ENCODE measurements around the gene SHE. TPM values are rescaled to one million over a fixed set of nuclear protein-coding genes. Genes with fewer than 3 reads are reported as not detected.

The SHE gene
- total and polyA plus RNA-seq, 4 donors, result 3.1 to 7.5 (median 4.7) TPM

DNA sequence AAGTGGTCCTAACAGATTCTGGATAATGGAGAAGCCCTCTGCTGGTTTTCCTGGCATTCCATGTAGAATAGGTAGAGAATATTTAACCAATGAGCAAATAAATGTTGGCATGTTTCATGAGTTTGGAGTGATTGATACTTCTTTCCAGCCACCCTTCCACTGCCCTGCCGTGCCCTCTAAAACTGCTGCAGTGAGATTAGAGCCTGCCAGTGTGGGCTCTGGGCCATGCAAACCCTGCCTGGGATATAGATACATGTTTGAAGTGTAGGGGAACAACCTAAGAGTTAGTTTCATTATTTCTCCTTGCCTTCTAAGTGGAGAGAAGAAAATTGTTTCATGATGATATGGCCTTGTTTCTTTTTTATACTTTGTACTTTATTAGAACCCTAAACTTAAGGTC is 45.8 kb upstream of the SHE start:
- Histone ChIP-seq H3K9ac (ENCODE audit: low read depth in 1 of 2, low read length in 2 of 2) (no peak overlapping the region), H3K4me3 (ENCODE audit: low read depth in 1 of 3, low read length in 3 of 3) (no peak overlapping the region), H3K27ac (ENCODE audit: low read depth in 1 of 2, low read length in 2 of 2) (peak overlapping the region; percentile 74 to 82), H3K9me3 (ENCODE audit: control insufficient read depth in 4 of 4, low read length in 3 of 4) (no peaks in the 10 kb centered on the region), H3K27me3 (ENCODE audit: control insufficient read depth in 4 of 4, insufficient read depth in 4 of 4, low read length in 3 of 4) (no peaks in the 10 kb centered on the region), H3K36me3 (ENCODE audit: control insufficient read depth in 4 of 4, insufficient read depth in 3 of 4, low read depth in 1 of 4, low read length in 3 of 4) (peaks cover 18 to 41% (median 30%) of the 10 kb centered on the region in 4 donors), H3K4me1 (ENCODE audit: control insufficient read depth in 4 of 4, insufficient read depth in 4 of 4, low read length in 3 of 4) (peaks cover 12 to 45% (median 37%) of the 10 kb centered on the region in 4 donors)
- WGBS, result 13% methylated on average over 1 of the region's 1 CpG
- no peak for DNase-seq (ENCODE audit: low spot score)
- TF ChIP-seq HNF4G (IDR thresholded peaks at IDR 0.05) (no peak), RAD21 (IDR thresholded peaks at IDR 0.05) (peak; percentile 43 to 45), NR2F2 (IDR thresholded peaks at IDR 0.05) (no peak), HNF4A (conservative IDR thresholded peaks at IDR 0.05) (peak; percentile 29 to 62), GABPA (IDR thresholded peaks at IDR 0.05 in 1 of 2, conservative IDR thresholded peaks at IDR 0.05 in 1 of 2) (peak in 1 of 2 donors; percentile 24), YY1 (IDR thresholded peaks at IDR 0.05) (peak; percentile 79), SP1 (IDR thresholded peaks at IDR 0.05) (peak; percentile 75), TAF1 (conservative IDR thresholded peaks at IDR 0.05) (no peak), FOXA2 (IDR thresholded peaks at IDR 0.05) (peak; percentile 23), RXRA (IDR thresholded peaks at IDR 0.05) (peak; percentile 85 to 86), JUND (IDR thresholded peaks at IDR 0.05) (peak; percentile 18 to 49)
- TF ChIP-seq, protein P1, sequence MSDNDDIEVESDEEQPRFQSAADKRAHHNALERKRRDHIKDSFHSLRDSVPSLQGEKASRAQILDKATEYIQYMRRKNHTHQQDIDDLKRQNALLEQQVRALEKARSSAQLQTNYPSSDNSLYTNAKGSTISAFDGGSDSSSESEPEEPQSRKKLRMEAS (IDR thresholded peaks at IDR 0.05), result peak; percentile 49
- TF ChIP-seq, protein P2, sequence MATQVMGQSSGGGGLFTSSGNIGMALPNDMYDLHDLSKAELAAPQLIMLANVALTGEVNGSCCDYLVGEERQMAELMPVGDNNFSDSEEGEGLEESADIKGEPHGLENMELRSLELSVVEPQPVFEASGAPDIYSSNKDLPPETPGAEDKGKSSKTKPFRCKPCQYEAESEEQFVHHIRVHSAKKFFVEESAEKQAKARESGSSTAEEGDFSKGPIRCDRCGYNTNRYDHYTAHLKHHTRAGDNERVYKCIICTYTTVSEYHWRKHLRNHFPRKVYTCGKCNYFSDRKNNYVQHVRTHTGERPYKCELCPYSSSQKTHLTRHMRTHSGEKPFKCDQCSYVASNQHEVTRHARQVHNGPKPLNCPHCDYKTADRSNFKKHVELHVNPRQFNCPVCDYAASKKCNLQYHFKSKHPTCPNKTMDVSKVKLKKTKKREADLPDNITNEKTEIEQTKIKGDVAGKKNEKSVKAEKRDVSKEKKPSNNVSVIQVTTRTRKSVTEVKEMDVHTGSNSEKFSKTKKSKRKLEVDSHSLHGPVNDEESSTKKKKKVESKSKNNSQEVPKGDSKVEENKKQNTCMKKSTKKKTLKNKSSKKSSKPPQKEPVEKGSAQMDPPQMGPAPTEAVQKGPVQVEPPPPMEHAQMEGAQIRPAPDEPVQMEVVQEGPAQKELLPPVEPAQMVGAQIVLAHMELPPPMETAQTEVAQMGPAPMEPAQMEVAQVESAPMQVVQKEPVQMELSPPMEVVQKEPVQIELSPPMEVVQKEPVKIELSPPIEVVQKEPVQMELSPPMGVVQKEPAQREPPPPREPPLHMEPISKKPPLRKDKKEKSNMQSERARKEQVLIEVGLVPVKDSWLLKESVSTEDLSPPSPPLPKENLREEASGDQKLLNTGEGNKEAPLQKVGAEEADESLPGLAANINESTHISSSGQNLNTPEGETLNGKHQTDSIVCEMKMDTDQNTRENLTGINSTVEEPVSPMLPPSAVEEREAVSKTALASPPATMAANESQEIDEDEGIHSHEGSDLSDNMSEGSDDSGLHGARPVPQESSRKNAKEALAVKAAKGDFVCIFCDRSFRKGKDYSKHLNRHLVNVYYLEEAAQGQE (IDR thresholded peaks at IDR 0.05), result peak; percentile 56
- TF ChIP-seq, protein P3, sequence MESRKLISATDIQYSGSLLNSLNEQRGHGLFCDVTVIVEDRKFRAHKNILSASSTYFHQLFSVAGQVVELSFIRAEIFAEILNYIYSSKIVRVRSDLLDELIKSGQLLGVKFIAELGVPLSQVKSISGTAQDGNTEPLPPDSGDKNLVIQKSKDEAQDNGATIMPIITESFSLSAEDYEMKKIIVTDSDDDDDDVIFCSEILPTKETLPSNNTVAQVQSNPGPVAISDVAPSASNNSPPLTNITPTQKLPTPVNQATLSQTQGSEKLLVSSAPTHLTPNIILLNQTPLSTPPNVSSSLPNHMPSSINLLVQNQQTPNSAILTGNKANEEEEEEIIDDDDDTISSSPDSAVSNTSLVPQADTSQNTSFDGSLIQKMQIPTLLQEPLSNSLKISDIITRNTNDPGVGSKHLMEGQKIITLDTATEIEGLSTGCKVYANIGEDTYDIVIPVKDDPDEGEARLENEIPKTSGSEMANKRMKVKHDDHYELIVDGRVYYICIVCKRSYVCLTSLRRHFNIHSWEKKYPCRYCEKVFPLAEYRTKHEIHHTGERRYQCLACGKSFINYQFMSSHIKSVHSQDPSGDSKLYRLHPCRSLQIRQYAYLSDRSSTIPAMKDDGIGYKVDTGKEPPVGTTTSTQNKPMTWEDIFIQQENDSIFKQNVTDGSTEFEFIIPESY (IDR thresholded peaks at IDR 0.05), result peak; percentile 43
- TF ChIP-seq, protein P4, sequence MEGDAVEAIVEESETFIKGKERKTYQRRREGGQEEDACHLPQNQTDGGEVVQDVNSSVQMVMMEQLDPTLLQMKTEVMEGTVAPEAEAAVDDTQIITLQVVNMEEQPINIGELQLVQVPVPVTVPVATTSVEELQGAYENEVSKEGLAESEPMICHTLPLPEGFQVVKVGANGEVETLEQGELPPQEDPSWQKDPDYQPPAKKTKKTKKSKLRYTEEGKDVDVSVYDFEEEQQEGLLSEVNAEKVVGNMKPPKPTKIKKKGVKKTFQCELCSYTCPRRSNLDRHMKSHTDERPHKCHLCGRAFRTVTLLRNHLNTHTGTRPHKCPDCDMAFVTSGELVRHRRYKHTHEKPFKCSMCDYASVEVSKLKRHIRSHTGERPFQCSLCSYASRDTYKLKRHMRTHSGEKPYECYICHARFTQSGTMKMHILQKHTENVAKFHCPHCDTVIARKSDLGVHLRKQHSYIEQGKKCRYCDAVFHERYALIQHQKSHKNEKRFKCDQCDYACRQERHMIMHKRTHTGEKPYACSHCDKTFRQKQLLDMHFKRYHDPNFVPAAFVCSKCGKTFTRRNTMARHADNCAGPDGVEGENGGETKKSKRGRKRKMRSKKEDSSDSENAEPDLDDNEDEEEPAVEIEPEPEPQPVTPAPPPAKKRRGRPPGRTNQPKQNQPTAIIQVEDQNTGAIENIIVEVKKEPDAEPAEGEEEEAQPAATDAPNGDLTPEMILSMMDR (IDR thresholded peaks at IDR 0.05; ENCODE audit: low read depth, low read length, missing input control), result peak; percentile 10

DNA sequence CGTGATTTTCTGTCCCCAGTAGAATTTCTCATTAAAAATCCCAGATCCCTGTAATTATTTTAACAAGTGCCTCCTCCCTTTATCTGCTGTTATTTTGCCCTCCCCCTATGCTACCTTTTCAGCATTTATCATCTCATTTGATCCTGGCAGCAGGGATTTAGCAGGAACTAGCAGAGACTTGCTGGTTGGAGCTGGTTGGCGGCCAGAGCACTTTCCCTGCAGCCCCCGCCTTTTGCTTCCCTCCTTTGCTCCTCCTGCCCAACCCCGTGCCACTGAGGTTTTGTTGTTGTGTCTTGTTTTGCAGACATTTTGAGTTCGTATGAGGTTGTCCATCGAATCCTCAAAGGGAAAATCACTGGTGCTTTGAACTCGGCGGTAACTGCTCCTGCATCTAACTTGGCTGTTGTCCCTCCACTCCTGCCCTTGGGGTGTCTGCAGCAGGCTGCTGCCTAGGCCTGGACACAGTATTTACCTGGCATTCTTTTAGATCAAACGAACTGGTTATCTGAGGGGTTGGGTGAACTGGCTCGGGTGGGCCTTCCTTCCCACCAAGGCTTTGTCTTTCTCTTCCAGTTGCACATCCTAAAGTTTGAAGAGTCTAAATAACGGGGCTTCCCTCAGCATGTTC is 45.0 kb upstream of the SHE start:
- H3K9me3 ChIP-seq (ENCODE audit: control insufficient read depth in 4 of 4, low read length in 3 of 4), result no peaks in the 10 kb centered on the region
- 43% methylated on average over 11 of the region's 11 CpGs for WGBS
- peaks cover 12 to 45% (median 37%) of the 10 kb centered on the region in 4 donors for H3K4me1 ChIP-seq (ENCODE audit: control insufficient read depth in 4 of 4, insufficient read depth in 4 of 4, low read length in 3 of 4)
- peak overlapping the region; percentile 74 to 82 for H3K27ac ChIP-seq (ENCODE audit: low read depth in 1 of 2, low read length in 2 of 2)
- H3K36me3 ChIP-seq (ENCODE audit: control insufficient read depth in 4 of 4, insufficient read depth in 3 of 4, low read depth in 1 of 4, low read length in 3 of 4), result peaks cover 12 to 33% (median 22%) of the 10 kb centered on the region in 4 donors
- no peak overlapping the region for H3K4me3 ChIP-seq (ENCODE audit: low read depth in 1 of 3, low read length in 3 of 3)
- no peak for DNase-seq (ENCODE audit: low spot score)
- H3K9ac ChIP-seq (ENCODE audit: low read depth in 1 of 2, low read length in 2 of 2), result peak overlapping the region in 1 of 2 donors; percentile 21
- H3K27me3 ChIP-seq (ENCODE audit: control insufficient read depth in 4 of 4, insufficient read depth in 4 of 4, low read length in 3 of 4), result no peaks in the 10 kb centered on the region
- TF ChIP-seq JUND (IDR thresholded peaks at IDR 0.05) (no peak), YY1 (IDR thresholded peaks at IDR 0.05) (no peak), HNF4G (IDR thresholded peaks at IDR 0.05) (no peak), HNF4A (conservative IDR thresholded peaks at IDR 0.05) (no peak), FOXA2 (IDR thresholded peaks at IDR 0.05) (no peak), FOXA1 (IDR thresholded peaks at IDR 0.05) (no peak), RAD21 (IDR thresholded peaks at IDR 0.05) (no peak), GABPA (IDR thresholded peaks at IDR 0.05 in 1 of 2, conservative IDR thresholded peaks at IDR 0.05 in 1 of 2) (no peak), RXRA (IDR thresholded peaks at IDR 0.05) (no peak), SP1 (IDR thresholded peaks at IDR 0.05) (no peak), TAF1 (conservative IDR thresholded peaks at IDR 0.05) (no peak)
- TF ChIP-seq, protein P1 (IDR thresholded peaks at IDR 0.05), result no peak
- TF ChIP-seq, protein P5, sequence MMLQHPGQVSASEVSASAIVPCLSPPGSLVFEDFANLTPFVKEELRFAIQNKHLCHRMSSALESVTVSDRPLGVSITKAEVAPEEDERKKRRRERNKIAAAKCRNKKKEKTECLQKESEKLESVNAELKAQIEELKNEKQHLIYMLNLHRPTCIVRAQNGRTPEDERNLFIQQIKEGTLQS (IDR thresholded peaks at IDR 0.05), result no peak
- TF ChIP-seq, protein P3 (IDR thresholded peaks at IDR 0.05), result no peak
- TF ChIP-seq, protein P4 (IDR thresholded peaks at IDR 0.05; ENCODE audit: low read depth, low read length, missing input control), result no peak

Measured in liver (tissue), 9 donors.